GM19463 (cell line): ENCODE results near the gene PGC.

Experiments
- ATAC-seq: cut with Tn5 transposase; IDR thresholded peaks from one replicate; pipeline ENCODE4 v1.9.1; 2021; ENCODE audit warnings: mild to moderate bottlenecking, moderate library complexity; ENCODE audit not compliant: unreplicated experiment

The PGC gene

GRCh38 chr6:41732591-41733359 is 14.4 kb downstream of the PGC start:
- ATAC-seq: peak; percentile 33

GRCh38 chr6:41732149-41732548 is 15.0 kb downstream of the PGC start:
- no peak for ATAC-seq

GRCh38 chr6:41731561-41732086 is 15.6 kb downstream of the PGC start:
- ATAC-seq: no peak

GRCh38 chr6:41730531-41731436 is 16.4 kb downstream of the PGC start:
- no peak for ATAC-seq

- no peak for ATAC-seq
These were observed 17.6 kb downstream of the PGC start for GRCh38 chr6:41729624-41730023.

- no peak for ATAC-seq
These were observed 18.2 kb downstream of the PGC start for GRCh38 chr6:41728954-41729353.

- no peak for ATAC-seq
These were observed 18.9 kb downstream of the PGC start for GRCh38 chr6:41728073-41728936.

GRCh38 chr6:41727705-41728072 is 19.5 kb downstream of the PGC start:
- no peak for ATAC-seq

GRCh38 chr6:41726876-41727275 is 20.3 kb downstream of the PGC start:
- no peak for ATAC-seq

- ATAC-seq: no peak
These were observed 22.4 kb downstream of the PGC start for GRCh38 chr6:41724586-41725501.

GRCh38 chr6:41724228-41724580 is 23.0 kb downstream of the PGC start:
- no peak for ATAC-seq

GRCh38 chr6:41723530-41724227 is 23.5 kb downstream of the PGC start:
- ATAC-seq: peak; percentile 77

GRCh38 chr6:41722969-41723529 is 24.1 kb downstream of the PGC start:
- ATAC-seq: no peak

GRCh38 chr6:41721414-41721813 is 25.8 kb downstream of the PGC start:
- ATAC-seq: no peak

- ATAC-seq: no peak
These were observed 26.4 kb downstream of the PGC start for GRCh38 chr6:41720783-41721182.

GRCh38 chr6:41720262-41720620 is 27.0 kb downstream of the PGC start:
- ATAC-seq: no peak

- no peak for ATAC-seq
These were observed 27.5 kb downstream of the PGC start for GRCh38 chr6:41719436-41720261.

- no peak for ATAC-seq
These were observed 28.4 kb downstream of the PGC start for GRCh38 chr6:41718828-41719227.
